ELR (cell line): ENCODE measurements around the gene CD180.
"Not testable (repeated sequence)": the region's sequence is repeated elsewhere in the genome, so short reads cannot be mapped to it uniquely, and the experiment has no call there.

Experiments used
- DNase-seq: peaks from one replicate; pipeline ENCODE4 v3.0.0-alpha.2; 2015; ENCODE audit warnings: low read depth

Gene CD180

DNA sequence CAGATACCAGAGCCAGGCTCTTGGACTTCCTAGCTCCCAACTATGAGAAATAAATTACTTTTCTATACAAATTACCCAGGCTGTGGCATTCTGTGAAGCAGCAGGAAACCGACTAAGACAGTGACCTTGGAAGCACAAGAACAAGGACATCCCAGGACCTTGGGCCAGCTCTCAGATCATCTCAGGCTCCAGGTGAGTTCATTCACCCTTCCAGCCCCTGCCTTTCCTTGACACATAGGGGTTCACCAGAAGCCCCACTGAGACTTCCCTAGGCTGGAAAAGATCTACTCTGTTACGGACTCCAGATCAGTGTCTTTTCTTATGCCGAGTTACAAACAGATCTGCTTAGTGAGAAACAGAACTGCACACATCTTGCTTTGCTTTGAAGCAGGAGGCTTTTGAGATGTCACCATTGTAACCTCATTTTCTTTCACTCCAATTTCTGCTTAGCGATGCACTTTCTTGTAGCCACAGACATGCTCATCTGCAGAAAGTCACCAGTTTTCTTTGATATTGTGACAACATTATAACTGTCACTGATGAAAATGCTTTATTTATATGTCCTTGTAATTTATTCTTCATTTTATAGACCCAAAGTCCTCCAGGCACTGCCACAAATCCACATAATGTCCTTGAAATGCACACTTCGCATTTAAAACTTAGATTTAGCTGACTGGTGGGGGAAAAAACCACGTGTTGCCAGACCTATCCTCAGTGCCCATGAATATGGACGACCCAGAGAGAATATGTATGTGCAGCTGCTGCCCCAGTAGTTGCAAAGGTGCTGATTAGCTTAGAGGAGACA is 8.1 kb downstream of the CD180 start:
- DNase-seq = no peak

GRCh38 chr5:67187006-67187715 is 9.4 kb downstream of the CD180 start:
- DNase-seq = no peak

DNA sequence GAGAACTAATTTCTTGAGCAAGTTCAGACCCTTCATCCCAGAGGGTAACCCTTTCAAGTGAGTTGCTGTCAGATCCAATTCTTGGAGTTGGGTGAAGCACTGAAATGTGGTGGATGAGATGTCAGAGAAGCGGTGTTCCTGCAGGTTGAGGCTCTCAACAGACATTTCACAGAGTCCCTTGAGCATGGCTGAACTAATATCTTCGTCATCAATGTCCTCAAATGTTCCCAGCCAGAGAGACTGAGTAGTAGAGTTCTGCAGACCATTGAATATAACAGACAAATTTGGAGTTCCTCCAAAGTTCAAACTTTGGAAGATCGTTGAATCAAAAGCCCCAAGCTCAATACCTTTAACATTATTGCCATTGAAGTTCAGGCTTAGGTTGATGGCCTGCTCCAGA is 12.7 kb downstream of the CD180 start:
- no peak for DNase-seq

DNA sequence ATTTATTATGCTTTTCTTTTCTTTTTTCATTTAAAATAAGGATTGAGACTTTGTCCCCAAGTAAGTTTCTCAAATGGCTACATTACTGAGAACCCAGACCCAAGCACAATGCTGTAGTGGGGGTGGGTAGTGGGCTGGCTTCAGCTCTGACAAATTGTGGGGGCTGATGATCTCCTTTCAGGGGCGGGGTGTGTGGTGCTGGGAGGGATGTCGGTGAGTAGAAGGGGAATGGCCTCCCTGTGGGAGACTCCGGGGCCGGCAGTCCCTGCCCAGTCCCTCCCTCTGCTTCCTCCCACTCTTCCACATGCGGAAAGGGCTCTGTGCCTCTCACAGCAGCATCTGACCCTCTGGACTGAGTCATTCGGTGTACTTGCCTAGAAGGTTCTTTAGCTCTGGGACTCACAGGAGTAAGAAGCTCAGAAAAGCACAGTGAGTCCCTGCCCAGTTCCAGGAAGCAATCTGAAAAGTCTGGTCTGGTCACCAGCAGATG is 14.3 kb downstream of the CD180 start:
- DNase-seq = peak; percentile 67

GRCh38 chr5:67181648-67182221 is 14.9 kb downstream of the CD180 start:
- no peak for DNase-seq

DNA sequence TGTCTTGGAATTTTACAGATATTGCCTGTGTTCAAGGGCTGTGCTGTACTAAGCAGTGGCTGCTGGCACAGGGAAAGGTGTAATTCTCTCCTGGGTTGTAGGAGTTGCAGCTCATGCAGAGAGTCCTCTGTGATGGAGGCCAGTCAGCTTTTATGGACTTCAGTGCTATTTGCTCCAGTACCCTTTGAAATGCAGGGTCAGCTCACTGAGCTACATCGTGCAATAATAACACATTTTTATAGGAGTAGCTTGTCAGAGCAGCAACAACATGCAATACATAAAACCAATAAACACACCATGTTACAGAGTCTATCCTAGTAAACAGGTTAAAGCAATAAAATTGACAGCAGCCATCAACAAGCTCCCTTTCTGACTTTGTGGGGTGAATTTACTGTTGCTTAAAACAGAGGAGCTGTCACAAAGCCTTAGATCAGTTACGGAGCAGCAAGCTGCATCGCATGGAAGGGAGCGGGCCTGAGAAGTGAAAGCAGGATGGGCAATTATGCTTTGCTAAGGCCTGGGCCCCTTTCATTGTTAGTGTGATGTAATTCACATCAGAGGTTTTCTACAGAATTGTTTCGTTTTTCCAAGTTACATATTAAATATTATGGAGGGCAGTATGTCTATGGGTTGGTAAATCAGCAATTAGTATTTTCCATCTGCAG is 16.8 kb downstream of the CD180 start:
- no peak for DNase-seq

DNA sequence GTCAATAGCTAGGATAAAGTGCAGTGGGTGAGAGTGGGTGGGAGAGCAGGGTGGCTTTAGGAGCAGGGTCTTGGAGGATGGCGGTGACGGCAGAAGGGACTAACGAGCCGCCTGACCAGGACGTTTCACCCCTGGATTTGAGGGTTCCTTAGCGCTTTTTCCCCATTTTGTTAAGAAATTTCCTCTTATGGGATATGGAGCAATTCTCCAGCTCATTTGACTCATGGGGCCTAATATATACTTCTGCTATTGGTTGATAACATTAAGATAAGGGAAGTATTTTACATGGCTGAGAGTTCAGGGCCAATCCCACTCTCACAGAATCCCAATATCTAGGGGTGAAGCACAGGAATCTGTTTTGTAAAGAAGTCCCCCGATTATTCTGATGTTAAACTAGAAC is 17.6 kb downstream of the CD180 start:
- DNase-seq = no peak

DNA sequence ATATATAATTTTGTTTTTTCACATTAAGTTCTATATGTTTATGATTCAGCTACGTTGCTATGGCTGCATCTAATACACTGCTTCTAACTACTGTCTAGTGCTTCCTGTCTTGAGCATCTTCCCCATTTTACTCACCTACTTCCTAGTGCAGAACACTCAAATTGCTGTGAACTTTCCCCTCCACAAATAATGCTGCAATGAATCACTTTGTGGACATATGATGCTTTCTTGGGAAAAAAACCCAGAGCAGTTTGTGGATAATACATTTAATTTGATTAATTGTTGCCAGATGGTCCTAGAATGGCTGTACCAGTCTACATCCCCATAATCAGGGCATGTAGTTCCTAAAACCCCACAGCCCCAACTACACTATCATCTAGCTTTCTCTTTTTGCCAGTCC is 18.5 kb downstream of the CD180 start:
- peak; percentile 2 for DNase-seq

GRCh38 chr5:67176936-67177335 is 19.7 kb downstream of the CD180 start:
- no peak for DNase-seq

DNA sequence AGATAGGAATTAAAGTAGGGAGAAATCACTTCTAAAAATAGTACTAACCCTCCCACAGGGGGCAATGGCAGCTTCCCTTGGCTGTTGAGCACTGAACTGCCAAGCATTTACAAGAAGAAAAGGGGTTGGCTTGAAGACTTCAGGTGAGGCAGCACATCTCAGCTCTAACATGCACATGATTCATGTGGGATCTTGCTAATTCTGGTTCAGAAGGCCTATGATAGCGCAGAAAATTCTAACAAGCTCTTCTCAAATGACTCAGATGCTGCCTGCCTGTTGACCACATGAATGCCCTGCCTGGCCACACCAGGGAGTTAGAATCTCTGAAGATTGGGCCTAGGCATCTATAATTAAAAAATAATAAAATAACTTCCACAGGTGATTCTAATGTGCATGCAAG is 22.6 kb downstream of the CD180 start:
- peak; percentile 3 for DNase-seq

DNA sequence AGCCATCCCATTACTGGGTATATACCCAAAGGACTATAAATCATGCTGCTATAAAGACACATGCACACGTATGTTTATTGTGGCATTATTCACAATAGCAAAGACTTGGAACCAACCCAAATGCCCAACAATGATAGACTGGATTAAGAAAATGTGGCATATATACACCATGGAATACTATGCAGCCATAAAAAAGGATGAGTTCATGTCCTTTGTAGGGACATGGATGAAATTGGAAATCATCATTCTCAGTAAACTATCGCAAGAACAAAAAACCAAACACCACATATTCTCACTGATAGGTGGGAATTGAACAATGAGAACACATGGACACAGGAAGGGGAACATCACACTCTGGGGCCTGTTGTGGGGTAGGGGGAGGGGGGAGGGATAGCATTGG is 23.2 kb downstream of the CD180 start:
- DNase-seq = not testable (repeated sequence)

DNA sequence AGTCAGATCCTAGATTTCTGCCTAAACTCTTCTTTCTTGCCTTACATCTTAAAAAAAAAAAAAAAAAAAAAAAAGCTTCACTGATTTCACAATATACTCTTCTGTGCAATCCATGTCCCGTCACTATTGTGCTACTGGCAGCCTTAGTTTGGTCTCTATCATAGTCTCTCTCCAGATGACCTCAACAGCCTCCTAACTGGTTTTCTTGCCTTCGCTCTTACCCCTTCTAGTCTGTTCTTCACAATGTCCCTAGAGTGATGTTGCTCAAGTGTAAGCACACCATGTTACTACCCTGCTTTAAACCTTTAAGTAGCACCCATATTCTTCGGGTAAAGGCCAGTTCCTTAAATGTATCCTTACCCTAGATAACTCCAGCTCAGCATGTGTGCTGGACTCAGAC is 25.8 kb downstream of the CD180 start:
- no peak for DNase-seq

- DNase-seq = no peak
Observed at GRCh38 chr5:67168069-67168468, 28.5 kb downstream of the CD180 start.

DNA sequence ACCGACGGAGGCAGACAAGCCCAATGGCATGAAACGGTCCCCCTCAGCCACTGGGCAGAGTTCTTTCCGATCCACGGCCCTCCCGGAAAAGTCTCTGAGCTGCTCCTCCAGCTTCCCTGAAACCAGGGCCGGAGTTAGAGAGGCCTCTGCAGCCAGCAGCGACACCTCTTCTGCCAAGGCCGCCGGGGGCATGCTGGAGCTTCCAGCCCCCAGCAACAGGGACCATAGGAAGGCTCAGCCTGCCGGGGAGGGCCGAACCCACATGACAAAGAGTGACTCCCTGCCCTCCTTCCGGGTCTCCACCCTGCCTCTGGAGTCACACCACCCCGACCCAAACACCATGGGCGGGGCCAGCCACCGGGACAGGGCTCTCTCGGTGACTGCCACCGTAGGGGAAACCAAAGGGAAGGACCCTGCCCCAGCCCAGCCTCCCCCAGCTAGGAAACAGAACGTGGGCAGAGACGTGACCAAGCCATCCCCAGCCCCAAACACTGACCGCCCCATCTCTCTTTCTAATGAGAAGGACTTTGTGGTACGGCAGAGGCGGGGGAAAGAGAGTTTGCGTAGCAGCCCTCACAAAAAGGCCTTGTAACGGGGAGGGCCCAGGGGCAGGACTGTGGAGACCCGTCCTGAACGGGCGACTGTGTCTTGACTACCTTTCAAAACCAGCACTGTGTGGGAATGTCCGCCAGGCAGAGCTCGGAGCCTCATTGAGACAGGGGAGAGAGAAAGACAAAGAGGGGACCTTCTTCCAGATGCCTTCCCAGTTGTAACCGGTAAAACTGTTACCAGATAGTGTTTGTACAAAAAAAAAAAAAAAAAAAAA is 29.9 kb downstream of the CD180 start:
- DNase-seq = no peak

DNA sequence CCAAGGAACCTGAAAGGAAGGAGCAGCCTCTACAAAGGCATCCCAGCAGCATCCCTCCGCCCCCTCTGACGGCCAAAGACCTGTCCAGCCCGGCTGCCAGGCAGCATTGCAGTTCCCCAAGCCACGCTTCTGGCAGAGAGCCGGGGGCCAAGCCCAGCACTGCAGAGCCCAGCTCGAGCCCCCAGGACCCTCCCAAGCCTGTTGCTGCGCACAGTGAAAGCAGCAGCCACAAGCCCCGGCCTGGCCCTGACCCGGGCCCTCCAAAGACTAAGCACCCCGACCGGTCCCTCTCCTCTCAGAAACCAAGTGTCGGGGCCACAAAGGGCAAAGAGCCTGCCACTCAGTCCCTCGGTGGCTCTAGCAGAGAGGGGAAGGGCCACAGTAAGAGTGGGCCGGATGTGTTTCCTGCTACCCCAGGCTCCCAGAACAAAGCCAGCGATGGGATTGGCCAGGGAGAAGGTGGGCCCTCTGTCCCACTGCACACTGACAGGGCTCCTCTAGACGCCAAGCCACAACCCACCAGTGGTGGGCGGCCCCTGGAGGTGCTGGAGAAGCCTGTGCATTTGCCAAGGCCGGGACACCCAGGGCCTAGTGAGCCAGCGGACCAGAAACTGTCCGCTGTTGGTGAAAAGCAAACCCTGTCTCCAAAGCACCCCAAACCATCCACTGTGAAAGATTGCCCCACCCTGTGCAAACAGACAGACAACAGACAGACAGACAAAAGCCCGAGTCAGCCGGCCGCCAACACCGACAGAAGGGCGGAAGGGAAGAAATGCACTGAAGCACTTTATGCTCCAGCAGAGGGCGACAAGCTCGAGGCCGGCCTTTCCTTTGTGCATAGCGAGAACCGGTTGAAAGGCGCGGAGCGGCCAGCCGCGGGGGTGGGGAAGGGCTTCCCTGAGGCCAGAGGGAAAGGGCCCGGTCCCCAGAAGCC is 30.8 kb downstream of the CD180 start:
- peak; percentile 29 for DNase-seq

DNA sequence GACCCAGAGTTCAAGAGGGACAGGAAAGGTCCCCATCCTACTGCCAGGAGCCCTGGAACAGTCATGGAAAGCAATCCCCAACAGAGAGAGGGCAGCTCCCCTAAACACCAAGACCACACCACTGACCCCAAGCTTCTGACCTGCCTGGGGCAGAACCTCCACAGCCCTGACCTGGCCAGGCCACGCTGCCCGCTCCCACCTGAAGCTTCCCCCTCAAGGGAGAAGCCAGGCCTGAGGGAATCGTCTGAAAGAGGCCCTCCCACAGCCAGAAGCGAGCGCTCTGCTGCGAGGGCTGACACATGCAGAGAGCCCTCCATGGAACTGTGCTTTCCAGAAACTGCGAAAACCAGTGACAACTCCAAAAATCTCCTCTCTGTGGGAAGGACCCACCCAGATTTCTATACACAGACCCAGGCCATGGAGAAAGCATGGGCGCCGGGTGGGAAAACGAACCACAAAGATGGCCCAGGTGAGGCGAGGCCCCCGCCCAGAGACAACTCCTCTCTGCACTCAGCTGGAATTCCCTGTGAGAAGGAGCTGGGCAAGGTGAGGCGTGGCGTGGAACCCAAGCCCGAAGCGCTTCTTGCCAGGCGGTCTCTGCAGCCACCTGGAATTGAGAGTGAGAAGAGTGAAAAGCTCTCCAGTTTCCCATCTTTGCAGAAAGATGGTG is 31.6 kb downstream of the CD180 start:
- no peak for DNase-seq

DNA sequence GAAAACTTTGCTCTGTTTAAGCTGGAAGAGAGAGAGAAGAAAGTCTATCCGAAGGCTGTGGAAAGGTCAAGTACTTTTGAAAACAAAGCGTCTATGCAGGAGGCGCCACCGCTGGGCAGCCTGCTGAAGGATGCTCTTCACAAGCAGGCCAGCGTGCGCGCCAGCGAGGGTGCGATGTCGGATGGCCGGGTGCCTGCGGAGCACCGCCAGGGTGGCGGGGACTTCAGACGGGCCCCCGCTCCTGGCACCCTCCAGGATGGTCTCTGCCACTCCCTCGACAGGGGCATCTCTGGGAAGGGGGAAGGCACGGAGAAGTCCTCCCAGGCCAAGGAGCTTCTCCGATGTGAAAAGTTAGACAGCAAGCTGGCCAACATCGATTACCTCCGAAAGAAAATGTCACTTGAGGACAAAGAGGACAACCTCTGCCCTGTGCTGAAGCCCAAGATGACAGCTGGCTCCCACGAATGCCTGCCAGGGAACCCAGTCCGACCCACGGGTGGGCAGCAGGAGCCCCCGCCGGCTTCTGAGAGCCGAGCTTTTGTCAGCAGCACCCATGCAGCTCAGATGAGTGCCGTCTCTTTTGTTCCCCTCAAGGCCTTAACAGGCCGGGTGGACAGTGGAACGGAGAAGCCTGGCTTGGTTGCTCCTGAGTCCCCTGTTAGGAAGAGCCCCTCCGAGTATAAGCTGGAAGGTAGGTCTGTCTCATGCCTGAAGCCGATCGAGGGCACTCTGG is 32.6 kb downstream of the CD180 start:
- no peak for DNase-seq

DNA sequence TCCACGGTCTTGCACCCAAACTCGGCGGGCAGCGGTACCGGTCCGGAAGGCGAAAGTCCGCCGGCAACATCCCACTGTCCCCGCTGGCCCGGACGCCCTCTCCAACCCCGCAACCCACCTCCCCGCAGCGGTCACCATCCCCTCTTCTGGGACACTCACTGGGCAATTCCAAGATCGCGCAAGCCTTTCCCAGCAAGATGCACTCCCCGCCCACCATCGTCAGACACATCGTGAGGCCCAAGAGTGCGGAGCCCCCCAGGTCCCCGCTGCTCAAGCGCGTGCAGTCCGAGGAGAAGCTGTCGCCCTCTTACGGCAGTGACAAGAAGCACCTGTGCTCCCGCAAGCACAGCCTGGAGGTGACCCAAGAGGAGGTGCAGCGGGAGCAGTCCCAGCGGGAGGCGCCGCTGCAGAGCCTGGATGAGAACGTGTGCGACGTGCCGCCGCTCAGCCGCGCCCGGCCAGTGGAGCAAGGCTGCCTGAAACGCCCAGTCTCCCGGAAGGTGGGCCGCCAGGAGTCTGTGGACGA is 33.3 kb downstream of the CD180 start:
- DNase-seq = no peak

- DNase-seq = no peak
Observed at GRCh38 chr5:67161767-67162166, 34.8 kb downstream of the CD180 start.
